WTC11 (cell line): Measurements from ENCODE around the gene TRIP12. TPM values are rescaled to one million over a fixed set of nuclear protein-coding genes. Genes with fewer than 3 reads are reported as not detected.

Experiments used
- ATAC-seq: fragments of 200-7000 bp; cut with Tn5 transposase; 2 replicates; pipeline ENCODE4 v1.10.0; 2021; ENCODE audit warnings: mild to moderate bottlenecking, moderate library complexity
- CTCF ChIA-PET: fragments of 300-600 bp; sonication (Branson Sonifier 250); formaldehyde crosslinking; loops from one replicate; lab custom pipeline; 2021; ENCODE audit warnings: antibody characterized with exemption; lab: Charles Lee
- POLR2A ChIA-PET: fragments of 350-600 bp; sonication (Branson Sonifier 250); formaldehyde crosslinking; loops from one replicate; lab custom pipeline; 2021; ENCODE audit warnings: antibody characterized with exemption; lab: Charles Lee
- DNase-seq: peaks from one replicate; pipeline ENCODE4 v3.0.0; 2021; ENCODE audit warnings: low spot score
- H3K27ac Mint-ChIP-seq: 2 replicates; pipeline ENCODE4 v1.8.0; 2021; ENCODE audit warnings: mixed read lengths
- H3K27me3 Mint-ChIP-seq: 2 replicates; pipeline ENCODE4 v1.8.0; 2021; ENCODE audit warnings: low read depth, mild to moderate bottlenecking, moderate library complexity, mixed read lengths
- H3K36me3 Mint-ChIP-seq: 2 replicates; pipeline ENCODE4 v1.8.0; 2021; ENCODE audit warnings: mixed read lengths
- H3K4me1 Mint-ChIP-seq: 2 replicates; pipeline ENCODE4 v1.8.0; 2022; ENCODE audit warnings: mixed read lengths
- H3K4me3 Mint-ChIP-seq: 2 replicates; pipeline ENCODE4 v1.8.0; 2021; ENCODE audit warnings: mild to moderate bottlenecking, moderate library complexity, mixed read lengths
- H3K9me3 Mint-ChIP-seq: 2 replicates; pipeline ENCODE4 v1.8.0; 2021; ENCODE audit warnings: mixed read lengths
- CREM ChIP-seq: sonication (generic); formaldehyde crosslinking; IDR thresholded peaks from 2 replicates; pipeline ENCODE4 v1.8.1; 2022; ENCODE audit warnings: mild to moderate bottlenecking, missing genetic modification reagents, moderate library complexity
- FOXP1 ChIP-seq: sonication (generic); formaldehyde crosslinking; IDR thresholded peaks from 2 replicates; pipeline ENCODE4 v1.8.0; 2022; ENCODE audit warnings: missing genetic modification reagents, mild to moderate bottlenecking, moderate library complexity, borderline replicate concordance
- GRHL2 ChIP-seq: fragments of 250-450 bp; sonication (Bioruptor Pico); IDR thresholded peaks from 2 replicates; pipeline ENCODE4 v1.8.0; 2022; ENCODE audit warnings: mild to moderate bottlenecking, moderate library complexity; ENCODE audit not compliant: insufficient replicate concordance, severe bottlenecking
- HMGA2 ChIP-seq: fragments of 250-450 bp; sonication (Bioruptor Pico); IDR thresholded peaks from 2 replicates; pipeline ENCODE4 v1.4.0; 2021; ENCODE audit warnings: mild to moderate bottlenecking, moderate library complexity
- JAZF1 ChIP-seq: fragments of 250-450 bp; sonication (Bioruptor Pico); IDR thresholded peaks from 2 replicates; pipeline ENCODE4 v1.9.0; 2021; ENCODE audit warnings: moderate library complexity, mild to moderate bottlenecking, inconsistent platforms
- MYBL2 ChIP-seq: sonication (generic); formaldehyde crosslinking; IDR thresholded peaks from 2 replicates; pipeline ENCODE4 v1.8.1; 2023; ENCODE audit warnings: mild to moderate bottlenecking, moderate library complexity, missing genetic modification reagents
- NFATC4 ChIP-seq: fragments of 250-450 bp; sonication (Bioruptor Pico); IDR thresholded peaks from 2 replicates; pipeline ENCODE4 v1.9.0; 2021; ENCODE audit warnings: mild to moderate bottlenecking
- NFYB ChIP-seq: sonication (generic); formaldehyde crosslinking; conservative IDR thresholded peaks from 2 replicates; pipeline ENCODE4 v1.8.0; 2022; ENCODE audit warnings: low read depth, missing genetic modification reagents
- SMAD3 ChIP-seq: sonication (generic); formaldehyde crosslinking; IDR thresholded peaks from 2 replicates; pipeline ENCODE4 v1.8.0; 2022; ENCODE audit warnings: missing genetic modification reagents, mild to moderate bottlenecking, borderline replicate concordance
- TP53 ChIP-seq: sonication (generic); formaldehyde crosslinking; IDR thresholded peaks from 2 replicates; pipeline ENCODE4 v1.8.1; 2023; ENCODE audit warnings: mild to moderate bottlenecking, missing genetic modification reagents
- ZNF671 ChIP-seq: fragments of 250-450 bp; sonication (Bioruptor Pico); IDR thresholded peaks from 2 replicates; pipeline ENCODE4 v1.8.0; 2021; ENCODE audit warnings: mild to moderate bottlenecking
- total RNA-seq: library from RNA; stranded (reverse); gene quantifications from 3 replicates; pipeline ENCODE4 v1.2.3, GENCODE V29; 2021
- TF ChIP-seq, protein P1 (sequence below): sonication (generic); formaldehyde crosslinking; IDR thresholded peaks from 2 replicates; pipeline ENCODE4 v1.8.0; 2023; ENCODE audit warnings: mild to moderate bottlenecking, missing genetic modification reagents
- TF ChIP-seq, protein P2 (sequence below): sonication (generic); formaldehyde crosslinking; IDR thresholded peaks from 2 replicates; pipeline ENCODE4 v1.8.0; 2022; ENCODE audit warnings: mild to moderate bottlenecking, missing genetic modification reagents
- TF ChIP-seq, protein P3 (sequence below): sonication (generic); formaldehyde crosslinking; conservative IDR thresholded peaks from 2 replicates; pipeline ENCODE4 v1.8.1; 2023; ENCODE audit warnings: mild to moderate bottlenecking, low read depth, missing genetic modification reagents, moderate library complexity
- TF ChIP-seq, protein P4 (sequence below): sonication (generic); formaldehyde crosslinking; conservative IDR thresholded peaks from 2 replicates; pipeline ENCODE4 v1.8.1; 2022; ENCODE audit warnings: mild to moderate bottlenecking, missing genetic modification reagents
- TF ChIP-seq, protein P5 (sequence below): sonication (generic); formaldehyde crosslinking; IDR thresholded peaks from 2 replicates; pipeline ENCODE4 v1.8.1; 2022; ENCODE audit warnings: missing genetic modification reagents, borderline replicate concordance
- TF ChIP-seq, protein P6 (sequence below): sonication (generic); formaldehyde crosslinking; IDR thresholded peaks from 2 replicates; pipeline ENCODE4 v1.8.1; 2023; ENCODE audit warnings: mild to moderate bottlenecking, missing genetic modification reagents
- TF ChIP-seq, protein P7 (sequence below): sonication (generic); formaldehyde crosslinking; IDR thresholded peaks from 2 replicates; pipeline ENCODE4 v1.8.1; 2022; ENCODE audit warnings: mild to moderate bottlenecking, moderate library complexity, missing genetic modification reagents

Gene TRIP12
- total RNA-seq, 1 experiment from 2014 or later: 149 TPM

DNA sequence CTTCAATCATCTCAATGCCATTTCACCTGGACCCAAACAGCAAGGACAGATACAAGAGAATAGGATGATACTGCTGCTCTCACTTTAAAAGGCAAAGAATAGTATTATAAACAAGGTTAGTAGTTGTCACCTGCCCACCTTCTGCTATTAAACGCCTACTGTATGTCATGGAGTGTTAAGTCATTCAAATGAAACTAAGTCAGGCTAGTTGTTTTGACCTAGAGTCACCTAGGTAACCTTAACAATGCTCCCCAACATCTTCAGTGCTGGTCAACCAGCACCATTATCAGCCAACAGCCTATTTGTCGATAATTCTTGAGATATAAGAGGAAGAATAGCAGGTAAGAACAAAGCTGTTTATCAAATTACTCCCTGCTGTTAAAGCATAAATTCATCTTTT is 39.2 kb downstream of the TRIP12 start:
- DNase-seq: no peak
- H3K27me3 Mint-ChIP-seq: no peaks in the 10 kb centered on the region
- no peak for TF ChIP-seq JAZF1 (CRISPR knock-in tag)
- TF ChIP-seq, protein P1, sequence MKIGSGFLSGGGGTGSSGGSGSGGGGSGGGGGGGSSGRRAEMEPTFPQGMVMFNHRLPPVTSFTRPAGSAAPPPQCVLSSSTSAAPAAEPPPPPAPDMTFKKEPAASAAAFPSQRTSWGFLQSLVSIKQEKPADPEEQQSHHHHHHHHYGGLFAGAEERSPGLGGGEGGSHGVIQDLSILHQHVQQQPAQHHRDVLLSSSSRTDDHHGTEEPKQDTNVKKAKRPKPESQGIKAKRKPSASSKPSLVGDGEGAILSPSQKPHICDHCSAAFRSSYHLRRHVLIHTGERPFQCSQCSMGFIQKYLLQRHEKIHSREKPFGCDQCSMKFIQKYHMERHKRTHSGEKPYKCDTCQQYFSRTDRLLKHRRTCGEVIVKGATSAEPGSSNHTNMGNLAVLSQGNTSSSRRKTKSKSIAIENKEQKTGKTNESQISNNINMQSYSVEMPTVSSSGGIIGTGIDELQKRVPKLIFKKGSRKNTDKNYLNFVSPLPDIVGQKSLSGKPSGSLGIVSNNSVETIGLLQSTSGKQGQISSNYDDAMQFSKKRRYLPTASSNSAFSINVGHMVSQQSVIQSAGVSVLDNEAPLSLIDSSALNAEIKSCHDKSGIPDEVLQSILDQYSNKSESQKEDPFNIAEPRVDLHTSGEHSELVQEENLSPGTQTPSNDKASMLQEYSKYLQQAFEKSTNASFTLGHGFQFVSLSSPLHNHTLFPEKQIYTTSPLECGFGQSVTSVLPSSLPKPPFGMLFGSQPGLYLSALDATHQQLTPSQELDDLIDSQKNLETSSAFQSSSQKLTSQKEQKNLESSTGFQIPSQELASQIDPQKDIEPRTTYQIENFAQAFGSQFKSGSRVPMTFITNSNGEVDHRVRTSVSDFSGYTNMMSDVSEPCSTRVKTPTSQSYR (CRISPR knock-in tag): no peak
- H3K4me3 Mint-ChIP-seq: no peak overlapping the region
- H3K36me3 Mint-ChIP-seq: peaks cover 23% of the 10 kb centered on the region
- peaks cover 15% of the 10 kb centered on the region for H3K4me1 Mint-ChIP-seq
- ChIA-PET POLR2A (no interaction called here), CTCF (no interaction called here)
- ATAC-seq: peak; percentile 71
- H3K27ac Mint-ChIP-seq: peak overlapping the region; percentile 53; the same call in 1 of the 2 replicates
- no peaks in the 10 kb centered on the region for H3K9me3 Mint-ChIP-seq

DNA sequence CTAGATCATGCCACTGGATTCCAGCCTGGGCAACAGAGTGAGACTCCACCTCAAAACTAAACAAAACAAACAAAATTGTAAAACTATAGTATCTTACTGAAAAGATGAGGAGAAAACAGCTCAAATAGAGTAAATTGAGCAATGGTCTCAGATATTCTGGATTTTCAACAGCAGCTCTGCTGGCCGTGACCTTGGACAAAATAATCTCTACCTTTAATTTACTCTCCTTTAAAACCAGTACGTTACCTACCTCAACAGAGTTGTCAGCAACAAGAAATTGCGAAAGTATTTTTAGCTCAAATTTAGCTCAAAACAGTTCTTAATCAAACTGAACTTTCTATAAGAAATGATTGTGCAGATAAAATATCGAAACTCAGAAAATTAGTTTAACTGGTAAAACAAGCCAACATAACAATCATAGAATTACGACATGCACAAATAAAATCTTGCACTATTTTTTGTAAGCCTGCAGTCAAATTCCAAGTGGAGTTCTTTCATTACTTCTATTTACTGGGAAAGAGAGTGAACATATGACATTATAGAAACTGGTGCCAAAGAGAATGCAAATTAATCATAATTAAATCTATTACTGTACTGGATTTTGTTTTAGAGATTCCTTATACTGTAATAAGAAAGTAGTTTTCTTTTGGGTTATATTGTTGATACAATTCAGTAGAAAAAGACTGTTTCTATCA is 40.8 kb downstream of the TRIP12 start:
- Mint-ChIP-seq H3K4me3 (no peak overlapping the region), H3K27ac (peak overlapping the region; percentile 27; the same call in 1 of the 2 replicates), H3K9me3 (no peaks in the 10 kb centered on the region), H3K36me3 (peaks cover 23% of the 10 kb centered on the region), H3K4me1 (peaks cover 12% of the 10 kb centered on the region), H3K27me3 (no peaks in the 10 kb centered on the region)
- DNase-seq (no peak), ATAC-seq (no peak)
- ChIA-PET POLR2A (no interaction called here), CTCF (no interaction called here)
- TF ChIP-seq, protein P2, sequence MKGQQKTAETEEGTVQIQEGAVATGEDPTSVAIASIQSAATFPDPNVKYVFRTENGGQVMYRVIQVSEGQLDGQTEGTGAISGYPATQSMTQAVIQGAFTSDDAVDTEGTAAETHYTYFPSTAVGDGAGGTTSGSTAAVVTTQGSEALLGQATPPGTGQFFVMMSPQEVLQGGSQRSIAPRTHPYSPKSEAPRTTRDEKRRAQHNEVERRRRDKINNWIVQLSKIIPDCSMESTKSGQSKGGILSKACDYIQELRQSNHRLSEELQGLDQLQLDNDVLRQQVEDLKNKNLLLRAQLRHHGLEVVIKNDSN: no peak
- no peak for TF ChIP-seq TP53 (CRISPR knock-in tag)
- no peak for TF ChIP-seq GRHL2 (CRISPR knock-in tag)
- TF ChIP-seq, protein P3, sequence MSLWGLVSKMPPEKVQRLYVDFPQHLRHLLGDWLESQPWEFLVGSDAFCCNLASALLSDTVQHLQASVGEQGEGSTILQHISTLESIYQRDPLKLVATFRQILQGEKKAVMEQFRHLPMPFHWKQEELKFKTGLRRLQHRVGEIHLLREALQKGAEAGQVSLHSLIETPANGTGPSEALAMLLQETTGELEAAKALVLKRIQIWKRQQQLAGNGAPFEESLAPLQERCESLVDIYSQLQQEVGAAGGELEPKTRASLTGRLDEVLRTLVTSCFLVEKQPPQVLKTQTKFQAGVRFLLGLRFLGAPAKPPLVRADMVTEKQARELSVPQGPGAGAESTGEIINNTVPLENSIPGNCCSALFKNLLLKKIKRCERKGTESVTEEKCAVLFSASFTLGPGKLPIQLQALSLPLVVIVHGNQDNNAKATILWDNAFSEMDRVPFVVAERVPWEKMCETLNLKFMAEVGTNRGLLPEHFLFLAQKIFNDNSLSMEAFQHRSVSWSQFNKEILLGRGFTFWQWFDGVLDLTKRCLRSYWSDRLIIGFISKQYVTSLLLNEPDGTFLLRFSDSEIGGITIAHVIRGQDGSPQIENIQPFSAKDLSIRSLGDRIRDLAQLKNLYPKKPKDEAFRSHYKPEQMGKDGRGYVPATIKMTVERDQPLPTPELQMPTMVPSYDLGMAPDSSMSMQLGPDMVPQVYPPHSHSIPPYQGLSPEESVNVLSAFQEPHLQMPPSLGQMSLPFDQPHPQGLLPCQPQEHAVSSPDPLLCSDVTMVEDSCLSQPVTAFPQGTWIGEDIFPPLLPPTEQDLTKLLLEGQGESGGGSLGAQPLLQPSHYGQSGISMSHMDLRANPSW (CRISPR knock-in tag): no peak
- no peak for TF ChIP-seq NFATC4 (CRISPR knock-in tag)
- TF ChIP-seq ZNF671 (CRISPR knock-in tag): no peak

DNA sequence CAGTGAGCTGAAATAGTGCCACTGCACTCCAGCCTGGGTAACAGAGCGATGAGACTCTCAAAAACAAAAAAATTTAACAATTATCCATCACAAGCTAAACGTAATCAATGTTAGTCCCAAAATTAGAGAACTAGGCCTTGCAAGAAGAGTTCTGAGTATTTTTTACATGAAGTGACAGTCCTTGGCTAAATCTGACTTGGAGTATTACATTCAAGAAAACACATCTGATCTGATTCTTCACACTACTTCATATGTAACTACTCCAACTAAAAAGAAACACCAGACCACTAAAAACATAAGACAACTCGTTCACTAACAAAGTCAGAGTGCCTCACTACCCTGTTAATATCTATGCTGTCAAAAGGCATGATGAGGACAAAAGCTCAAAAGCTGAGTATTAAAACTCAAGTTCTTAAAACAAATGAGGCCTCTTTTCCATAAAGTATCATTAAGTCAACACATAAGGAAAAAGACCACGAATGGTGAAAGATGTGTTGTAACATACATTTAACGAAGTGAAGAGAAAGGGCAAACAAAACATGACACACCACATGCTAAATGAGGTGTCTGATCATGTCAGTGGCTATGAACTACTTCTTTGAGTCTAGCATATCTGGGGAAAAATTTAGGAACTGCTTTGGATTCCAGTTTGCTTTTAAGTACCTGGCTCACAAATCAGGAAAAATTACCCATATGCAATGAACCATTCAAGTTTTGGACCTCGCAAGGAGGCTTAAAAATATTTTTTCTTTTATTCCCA is 42.4 kb downstream of the TRIP12 start:
- H3K9me3 Mint-ChIP-seq: no peaks in the 10 kb centered on the region
- ATAC-seq (no peak), DNase-seq (no peak)
- H3K27me3 Mint-ChIP-seq: no peaks in the 10 kb centered on the region
- H3K4me3 Mint-ChIP-seq: no peak overlapping the region
- CTCF ChIA-PET: no interaction called here
- peaks cover 23% of the 10 kb centered on the region for H3K36me3 Mint-ChIP-seq
- peaks cover 12% of the 10 kb centered on the region for H3K4me1 Mint-ChIP-seq
- no peak overlapping the region; the same call in 1 of the 2 replicates for H3K27ac Mint-ChIP-seq
- POLR2A ChIA-PET: no interaction called here
- TF ChIP-seq, protein P4, sequence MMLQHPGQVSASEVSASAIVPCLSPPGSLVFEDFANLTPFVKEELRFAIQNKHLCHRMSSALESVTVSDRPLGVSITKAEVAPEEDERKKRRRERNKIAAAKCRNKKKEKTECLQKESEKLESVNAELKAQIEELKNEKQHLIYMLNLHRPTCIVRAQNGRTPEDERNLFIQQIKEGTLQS (CRISPR knock-in tag): no peak
- TF ChIP-seq, protein P5, sequence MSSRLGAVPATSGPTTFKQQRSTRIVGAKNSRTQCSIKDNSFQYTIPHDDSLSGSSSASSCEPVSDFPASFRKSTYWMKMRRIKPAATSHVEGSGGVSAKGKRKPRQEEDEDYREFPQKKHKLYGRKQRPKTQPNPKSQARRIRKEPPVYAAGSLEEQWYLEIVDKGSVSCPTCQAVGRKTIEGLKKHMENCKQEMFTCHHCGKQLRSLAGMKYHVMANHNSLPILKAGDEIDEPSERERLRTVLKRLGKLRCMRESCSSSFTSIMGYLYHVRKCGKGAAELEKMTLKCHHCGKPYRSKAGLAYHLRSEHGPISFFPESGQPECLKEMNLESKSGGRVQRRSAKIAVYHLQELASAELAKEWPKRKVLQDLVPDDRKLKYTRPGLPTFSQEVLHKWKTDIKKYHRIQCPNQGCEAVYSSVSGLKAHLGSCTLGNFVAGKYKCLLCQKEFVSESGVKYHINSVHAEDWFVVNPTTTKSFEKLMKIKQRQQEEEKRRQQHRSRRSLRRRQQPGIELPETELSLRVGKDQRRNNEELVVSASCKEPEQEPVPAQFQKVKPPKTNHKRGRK (CRISPR knock-in tag): no peak
- TF ChIP-seq CREM: no peak
- TF ChIP-seq FOXP1 (CRISPR knock-in tag): no peak
- TF ChIP-seq MYBL2: no peak
- TF ChIP-seq NFYB (CRISPR knock-in tag): no peak
- no peak for TF ChIP-seq SMAD3
- TF ChIP-seq, protein P6, sequence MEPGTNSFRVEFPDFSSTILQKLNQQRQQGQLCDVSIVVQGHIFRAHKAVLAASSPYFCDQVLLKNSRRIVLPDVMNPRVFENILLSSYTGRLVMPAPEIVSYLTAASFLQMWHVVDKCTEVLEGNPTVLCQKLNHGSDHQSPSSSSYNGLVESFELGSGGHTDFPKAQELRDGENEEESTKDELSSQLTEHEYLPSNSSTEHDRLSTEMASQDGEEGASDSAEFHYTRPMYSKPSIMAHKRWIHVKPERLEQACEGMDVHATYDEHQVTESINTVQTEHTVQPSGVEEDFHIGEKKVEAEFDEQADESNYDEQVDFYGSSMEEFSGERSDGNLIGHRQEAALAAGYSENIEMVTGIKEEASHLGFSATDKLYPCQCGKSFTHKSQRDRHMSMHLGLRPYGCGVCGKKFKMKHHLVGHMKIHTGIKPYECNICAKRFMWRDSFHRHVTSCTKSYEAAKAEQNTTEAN: no peak
- no peak for TF ChIP-seq HMGA2
- TF ChIP-seq, protein P7, sequence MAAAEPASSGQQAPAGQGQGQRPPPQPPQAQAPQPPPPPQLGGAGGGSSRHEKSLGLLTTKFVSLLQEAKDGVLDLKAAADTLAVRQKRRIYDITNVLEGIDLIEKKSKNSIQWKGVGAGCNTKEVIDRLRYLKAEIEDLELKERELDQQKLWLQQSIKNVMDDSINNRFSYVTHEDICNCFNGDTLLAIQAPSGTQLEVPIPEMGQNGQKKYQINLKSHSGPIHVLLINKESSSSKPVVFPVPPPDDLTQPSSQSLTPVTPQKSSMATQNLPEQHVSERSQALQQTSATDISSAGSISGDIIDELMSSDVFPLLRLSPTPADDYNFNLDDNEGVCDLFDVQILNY (CRISPR knock-in tag): no peak
